K562 (cell line): ENCODE results near the gene SERTAD1. TPM values are rescaled to one million over a fixed set of nuclear protein-coding genes. Genes with fewer than 3 reads are reported as not detected.

Source experiments
- ASH1L ChIP-seq: fragments of 450-650 bp; IDR thresholded peaks from 2 replicates; pipeline ENCODE4 v1.6.1; 2018; ENCODE audit warnings: borderline replicate concordance, mild to moderate bottlenecking, low read depth; ENCODE audit not compliant: partially characterized antibody
- ATF1 ChIP-seq, 2 experiments: fragments of 450-650 bp in 1 of 2; IDR thresholded peaks; 2 replicates each; pipeline ENCODE4 v1.6.1; 2016; ENCODE audit warnings: missing compliant biosample characterization in 1 of 2, missing genetic modification characterization in 1 of 2
- BCOR ChIP-seq: fragments of 450-650 bp; IDR thresholded peaks from 2 replicates; pipeline ENCODE4 v1.6.1; 2016
- BDP1 ChIP-seq: IDR thresholded peaks from 3 replicates; pipeline ENCODE4 v1.6.1; 2011; ENCODE audit not compliant: insufficient read length, insufficient read depth
- CSDE1 ChIP-seq, 2 experiments: fragments of 450-650 bp; IDR thresholded peaks; 2 replicates each; pipeline ENCODE4 v1.6.1; 2016; ENCODE audit warnings: mild to moderate bottlenecking in 1 of 2
- EP300 ChIP-seq: IDR thresholded peaks from 2 replicates; pipeline ENCODE4 v1.6.1; 2012; ENCODE audit warnings: low read length, improper control_type of control experiment
- FOXK1 ChIP-seq: sonication (generic); formaldehyde crosslinking; IDR thresholded peaks from 2 replicates; pipeline ENCODE4 v1.8.0; 2022; ENCODE audit warnings: missing genetic modification reagents, mild to moderate bottlenecking, borderline replicate concordance
- GABPB2 ChIP-seq: fragments of 250-450 bp; sonication (Bioruptor Pico); conservative IDR thresholded peaks from 2 replicates; pipeline ENCODE4 v1.5.1; 2021; ENCODE audit warnings: mild to moderate bottlenecking
- MEIS2 ChIP-seq: fragments of 450-650 bp; IDR thresholded peaks from 2 replicates; pipeline ENCODE4 v1.6.1; 2014; ENCODE audit warnings: mild to moderate bottlenecking; ENCODE audit not compliant: partially characterized antibody
- MITF ChIP-seq: IDR thresholded peaks from 2 replicates; pipeline ENCODE4 v1.6.1; 2014; ENCODE audit warnings: antibody characterized with exemption
- MTA2 ChIP-seq: fragments of 450-650 bp; IDR thresholded peaks from 2 replicates; pipeline ENCODE4 v1.6.1; 2016; ENCODE audit warnings: low read depth
- POLR2H ChIP-seq: IDR thresholded peaks from 2 replicates; pipeline ENCODE4 v1.6.1; 2016; ENCODE audit warnings: missing genetic modification characterization, low read depth, mild to moderate bottlenecking, control low read depth, missing compliant biosample characterization, moderate library complexity
- PTRF ChIP-seq: fragments of 450-650 bp; IDR thresholded peaks from 2 replicates; pipeline ENCODE4 v1.6.1; 2016; ENCODE audit warnings: mild to moderate bottlenecking, missing genetic modification characterization, missing compliant biosample characterization
- RBBP5 ChIP-seq: fragments of 200-600 bp; sonication (generic); IDR thresholded peaks from 2 replicates; pipeline ENCODE4 v1.6.1; 2012; ENCODE audit warnings: borderline replicate concordance, mild to moderate bottlenecking, low read length, control low read depth, inconsistent platforms; ENCODE audit not compliant: insufficient read depth, poor library complexity, severe bottlenecking
- RBM25 ChIP-seq: fragments of 200-400 bp; formaldehyde crosslinking; IDR thresholded peaks from 2 replicates; pipeline ENCODE4 v1.6.1; 2018; ENCODE audit warnings: low read length, low read depth, moderate library complexity; ENCODE audit not compliant: severe bottlenecking
- ZBTB49 ChIP-seq: sonication (generic); formaldehyde crosslinking; IDR thresholded peaks from 2 replicates; pipeline ENCODE4 v1.8.0; 2022; ENCODE audit warnings: missing genetic modification reagents, mild to moderate bottlenecking, borderline replicate concordance
- polyA plus RNA-seq, 8 experiments: library from polyadenylated mRNA; depleted of rRNA in 4 of 8; stranded (reverse) in 5 of 8; unstranded in 3 of 8; fragments of >200 nt; fragmentation: Nextera tagmentation in 2 of 8; fragmentation: Illumina TruSeq in 1 of 8; extraction: Ambion mirVana in 2 of 8; extraction: Trizol in 1 of 8; gene quantifications; 2 replicates each; pipeline versions ENCODE4 v1.2.1 to v1.2.3, GENCODE V29; 2011 to 2014; ENCODE audit warnings: inconsistent platforms in 1 of 8, missing spikeins in 1 of 8
- total RNA-seq, 7 experiments: library from RNA; depleted of rRNA in 6 of 7; stranded (reverse); fragments of >200 nt in 6 of 7; fragmentation: Illumina TruSeq in 2 of 7; extraction: Trizol in 2 of 7; gene quantifications; 2 replicates each; pipeline versions ENCODE4 v1.2.1 to v1.2.3, GENCODE V29; 2011 to 2021; ENCODE audit warnings: low replicate concordance in 1 of 7
- TF ChIP-seq, protein P1 (sequence below): fragments of 150-350 bp; conservative IDR thresholded peaks from 2 replicates; pipeline ENCODE4 v1.6.1; 2014; ENCODE audit warnings: low read length
- TF ChIP-seq, protein P2 (sequence below): sonication (generic); formaldehyde crosslinking; IDR thresholded peaks from 2 replicates; pipeline ENCODE4 v1.8.1; 2023; ENCODE audit warnings: mild to moderate bottlenecking, missing genetic modification reagents
- TF ChIP-seq, protein P3 (sequence below): fragments of 450-650 bp; IDR thresholded peaks from 2 replicates; pipeline ENCODE4 v1.6.1; 2018; ENCODE audit warnings: mild to moderate bottlenecking, low read depth; ENCODE audit not compliant: partially characterized antibody

The SERTAD1 gene
- total and polyA plus RNA-seq, 9 of the 15 experiments (the other 6 are each of a cell fraction or from before 2014, with no cell fraction given): 0.15 to 8.7 (median 4.9) TPM

DNA sequence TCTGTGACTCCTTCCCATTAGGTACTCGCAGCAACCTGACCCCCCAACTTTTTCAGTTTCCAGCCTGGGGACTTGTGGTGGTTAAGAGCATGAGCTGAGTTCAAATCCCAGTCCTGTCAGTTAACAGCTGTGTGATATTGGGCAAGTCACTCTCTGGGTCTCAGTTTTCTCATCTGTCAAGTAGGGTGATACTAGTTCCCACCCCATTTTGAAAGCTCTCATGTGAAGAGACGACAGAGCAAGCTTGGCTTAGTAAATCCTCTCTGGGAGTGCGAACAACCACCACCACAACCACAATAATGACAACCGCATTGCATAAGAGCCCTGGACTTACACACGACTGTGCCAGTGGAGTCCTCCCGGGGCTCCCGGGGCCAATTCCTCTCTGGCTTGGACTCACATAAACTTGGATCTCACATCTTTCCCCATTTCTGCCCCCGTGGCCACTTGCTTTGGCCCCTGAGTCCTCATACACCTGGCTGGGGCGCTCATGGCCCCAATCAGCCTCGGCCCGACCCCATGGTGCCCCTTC is 39.3 kb upstream of the SERTAD1 start (continued):
- TF ChIP-seq, protein P1, sequence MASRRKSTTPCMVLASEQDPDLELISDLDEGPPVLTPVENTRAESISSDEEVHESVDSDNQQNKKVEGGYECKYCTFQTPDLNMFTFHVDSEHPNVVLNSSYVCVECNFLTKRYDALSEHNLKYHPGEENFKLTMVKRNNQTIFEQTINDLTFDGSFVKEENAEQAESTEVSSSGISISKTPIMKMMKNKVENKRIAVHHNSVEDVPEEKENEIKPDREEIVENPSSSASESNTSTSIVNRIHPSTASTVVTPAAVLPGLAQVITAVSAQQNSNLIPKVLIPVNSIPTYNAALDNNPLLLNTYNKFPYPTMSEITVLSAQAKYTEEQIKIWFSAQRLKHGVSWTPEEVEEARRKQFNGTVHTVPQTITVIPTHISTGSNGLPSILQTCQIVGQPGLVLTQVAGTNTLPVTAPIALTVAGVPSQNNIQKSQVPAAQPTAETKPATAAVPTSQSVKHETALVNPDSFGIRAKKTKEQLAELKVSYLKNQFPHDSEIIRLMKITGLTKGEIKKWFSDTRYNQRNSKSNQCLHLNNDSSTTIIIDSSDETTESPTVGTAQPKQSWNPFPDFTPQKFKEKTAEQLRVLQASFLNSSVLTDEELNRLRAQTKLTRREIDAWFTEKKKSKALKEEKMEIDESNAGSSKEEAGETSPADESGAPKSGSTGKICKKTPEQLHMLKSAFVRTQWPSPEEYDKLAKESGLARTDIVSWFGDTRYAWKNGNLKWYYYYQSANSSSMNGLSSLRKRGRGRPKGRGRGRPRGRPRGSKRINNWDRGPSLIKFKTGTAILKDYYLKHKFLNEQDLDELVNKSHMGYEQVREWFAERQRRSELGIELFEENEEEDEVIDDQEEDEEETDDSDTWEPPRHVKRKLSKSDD: no peak
- TF ChIP-seq BDP1: no peak
- no peak for TF ChIP-seq GABPB2
- TF ChIP-seq, protein P2, sequence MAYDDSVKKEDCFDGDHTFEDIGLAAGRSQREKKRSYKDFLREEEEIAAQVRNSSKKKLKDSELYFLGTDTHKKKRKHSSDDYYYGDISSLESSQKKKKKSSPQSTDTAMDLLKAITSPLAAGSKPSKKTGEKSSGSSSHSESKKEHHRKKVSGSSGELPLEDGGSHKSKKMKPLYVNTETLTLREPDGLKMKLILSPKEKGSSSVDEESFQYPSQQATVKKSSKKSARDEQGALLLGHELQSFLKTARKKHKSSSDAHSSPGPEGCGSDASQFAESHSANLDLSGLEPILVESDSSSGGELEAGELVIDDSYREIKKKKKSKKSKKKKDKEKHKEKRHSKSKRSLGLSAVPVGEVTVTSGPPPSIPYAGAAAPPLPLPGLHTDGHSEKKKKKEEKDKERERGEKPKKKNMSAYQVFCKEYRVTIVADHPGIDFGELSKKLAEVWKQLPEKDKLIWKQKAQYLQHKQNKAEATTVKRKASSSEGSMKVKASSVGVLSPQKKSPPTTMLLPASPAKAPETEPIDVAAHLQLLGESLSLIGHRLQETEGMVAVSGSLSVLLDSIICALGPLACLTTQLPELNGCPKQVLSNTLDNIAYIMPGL (CRISPR knock-in tag): no peak; the same call in 1 of the 2 replicates
- no peak for TF ChIP-seq FOXK1 (CRISPR knock-in tag)
- no peak for TF ChIP-seq EP300
- no peak for TF ChIP-seq RBBP5
- no peak for TF ChIP-seq POLR2H (tag)
- TF ChIP-seq MTA2: no peak
- TF ChIP-seq ASH1L: no peak
- TF ChIP-seq ZBTB49 (CRISPR knock-in tag): no peak
- no peak for TF ChIP-seq PTRF
- TF ChIP-seq, protein P3, sequence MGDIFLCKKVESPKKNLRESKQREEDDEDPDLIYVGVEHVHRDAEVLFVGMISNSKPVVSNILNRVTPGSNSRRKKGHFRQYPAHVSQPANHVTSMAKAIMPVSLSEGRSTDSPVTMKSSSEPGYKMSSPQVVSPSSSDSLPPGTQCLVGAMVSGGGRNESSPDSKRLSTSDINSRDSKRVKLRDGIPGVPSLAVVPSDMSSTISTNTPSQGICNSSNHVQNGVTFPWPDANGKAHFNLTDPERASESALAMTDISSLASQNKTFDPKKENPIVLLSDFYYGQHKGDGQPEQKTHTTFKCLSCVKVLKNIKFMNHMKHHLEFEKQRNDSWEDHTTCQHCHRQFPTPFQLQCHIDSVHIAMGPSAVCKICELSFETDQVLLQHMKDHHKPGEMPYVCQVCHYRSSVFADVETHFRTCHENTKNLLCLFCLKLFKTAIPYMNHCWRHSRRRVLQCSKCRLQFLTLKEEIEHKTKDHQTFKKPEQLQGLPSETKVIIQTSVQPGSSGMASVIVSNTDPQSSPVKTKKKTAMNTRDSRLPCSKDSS: no peak
- no peak for TF ChIP-seq MITF
- peak; percentile 99 for TF ChIP-seq RBM25
- TF ChIP-seq ATF1 (CRISPR knock-in tag; IDR thresholded peaks at IDR 0.05): no peak
- TF ChIP-seq ATF1 (tag; IDR thresholded peaks at IDR 0.05): no peak; the same call in 1 of the 2 replicates
- peak; percentile 96 for TF ChIP-seq BCOR
- no peak for TF ChIP-seq MEIS2
- TF ChIP-seq CSDE1 (IDR thresholded peaks at IDR 0.05): no peak
